PFSK-1 (cell line): ENCODE data around the gene ZBTB43.

ENCODE experiments used
- FOXP2 ChIP-seq: optimal IDR thresholded peaks from 2 replicates; pipeline ENCODE3; 2011; ENCODE audit warnings: borderline replicate concordance, control low read depth, inconsistent platforms; ENCODE audit not compliant: insufficient read depth; ENCODE audit errors: extremely low read length, extremely low read depth
- POLR2AphosphoS5 ChIP-seq: IDR thresholded peaks from 2 replicates; pipeline ENCODE4 v1.6.1; 2012; ENCODE audit warnings: low read depth, mild to moderate bottlenecking, control low read depth, low read length, moderate library complexity
- SIN3A ChIP-seq: IDR thresholded peaks from 2 replicates; pipeline ENCODE4 v1.6.1; 2012; ENCODE audit warnings: mild to moderate bottlenecking, low read length, moderate library complexity, borderline replicate concordance; ENCODE audit not compliant: insufficient read depth
- TAF1 ChIP-seq: IDR thresholded peaks from 2 replicates; pipeline ENCODE4 v1.6.1; 2012; ENCODE audit warnings: low read length, control low read depth, borderline replicate concordance; ENCODE audit not compliant: insufficient read depth
- TF ChIP-seq, protein P1 (sequence below), 2 experiments: IDR thresholded peaks; 2 replicates each; pipeline versions ENCODE4 v1.6.1 to v1.8.0; 2011 to 2012; ENCODE audit warnings: low read depth in 2 of 2, low read length in 2 of 2, control low read depth in 1 of 2, inconsistent platforms in 1 of 2, mild to moderate bottlenecking in 1 of 2, moderate library complexity in 1 of 2; ENCODE audit not compliant: insufficient read depth in 1 of 2

DNA sequence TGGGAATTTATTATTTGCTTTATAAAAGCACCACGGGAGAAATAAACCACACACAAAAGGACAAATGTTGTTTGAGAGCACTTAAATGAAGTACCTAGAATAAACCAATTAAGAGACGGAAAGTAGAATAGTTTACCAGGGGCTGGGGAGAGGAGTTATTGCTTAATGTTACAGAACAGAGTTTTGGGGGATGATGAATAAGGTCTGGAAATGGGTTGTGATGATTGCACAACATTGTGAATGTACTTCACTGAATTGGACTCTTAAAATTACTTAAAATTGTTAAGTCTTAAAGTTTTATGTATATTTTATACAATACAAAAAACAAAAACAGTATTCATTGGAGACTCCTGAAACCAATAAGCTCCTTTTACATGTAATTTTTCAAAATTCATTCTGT lies 1.5 kb downstream of the ZBTB43 start:
- TF ChIP-seq, protein P1, sequence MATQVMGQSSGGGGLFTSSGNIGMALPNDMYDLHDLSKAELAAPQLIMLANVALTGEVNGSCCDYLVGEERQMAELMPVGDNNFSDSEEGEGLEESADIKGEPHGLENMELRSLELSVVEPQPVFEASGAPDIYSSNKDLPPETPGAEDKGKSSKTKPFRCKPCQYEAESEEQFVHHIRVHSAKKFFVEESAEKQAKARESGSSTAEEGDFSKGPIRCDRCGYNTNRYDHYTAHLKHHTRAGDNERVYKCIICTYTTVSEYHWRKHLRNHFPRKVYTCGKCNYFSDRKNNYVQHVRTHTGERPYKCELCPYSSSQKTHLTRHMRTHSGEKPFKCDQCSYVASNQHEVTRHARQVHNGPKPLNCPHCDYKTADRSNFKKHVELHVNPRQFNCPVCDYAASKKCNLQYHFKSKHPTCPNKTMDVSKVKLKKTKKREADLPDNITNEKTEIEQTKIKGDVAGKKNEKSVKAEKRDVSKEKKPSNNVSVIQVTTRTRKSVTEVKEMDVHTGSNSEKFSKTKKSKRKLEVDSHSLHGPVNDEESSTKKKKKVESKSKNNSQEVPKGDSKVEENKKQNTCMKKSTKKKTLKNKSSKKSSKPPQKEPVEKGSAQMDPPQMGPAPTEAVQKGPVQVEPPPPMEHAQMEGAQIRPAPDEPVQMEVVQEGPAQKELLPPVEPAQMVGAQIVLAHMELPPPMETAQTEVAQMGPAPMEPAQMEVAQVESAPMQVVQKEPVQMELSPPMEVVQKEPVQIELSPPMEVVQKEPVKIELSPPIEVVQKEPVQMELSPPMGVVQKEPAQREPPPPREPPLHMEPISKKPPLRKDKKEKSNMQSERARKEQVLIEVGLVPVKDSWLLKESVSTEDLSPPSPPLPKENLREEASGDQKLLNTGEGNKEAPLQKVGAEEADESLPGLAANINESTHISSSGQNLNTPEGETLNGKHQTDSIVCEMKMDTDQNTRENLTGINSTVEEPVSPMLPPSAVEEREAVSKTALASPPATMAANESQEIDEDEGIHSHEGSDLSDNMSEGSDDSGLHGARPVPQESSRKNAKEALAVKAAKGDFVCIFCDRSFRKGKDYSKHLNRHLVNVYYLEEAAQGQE (IDR thresholded peaks at IDR 0.05; ENCODE audit: insufficient read depth in 1 of 2, low read depth in 2 of 2, low read length in 2 of 2) = no peak
- TF ChIP-seq SIN3A = no peak
- TF ChIP-seq TAF1 = no peak
- TF ChIP-seq POLR2AphosphoS5 = no peak
- TF ChIP-seq FOXP2 = no peak
